Breast epithelium (tissue), 4 donors: ENCODE data around the gene ZNF362. TPM values are rescaled to one million over a fixed set of nuclear protein-coding genes. Genes with fewer than 3 reads are reported as not detected.

ENCODE experiments used
- DNase-seq, 2 donors: peaks; one replicate each; pipeline ENCODE4 v3.0.0-alpha.2; 2019; ENCODE audit warnings: low spot score in 2 of 2
- H3K27ac ChIP-seq, 2 donors: fragments of 200-600 bp; sonication (generic) in 1 of 2; one replicate each; pipeline ENCODE4 v1.5.1; 2016 to 2019; ENCODE audit warnings: mild to moderate bottlenecking in 1 of 2
- H3K27me3 ChIP-seq, 2 donors: fragments of 200-600 bp; sonication (generic) in 1 of 2; one replicate each; pipeline versions ENCODE4 v1.5.1 to v1.6.0; 2017 to 2019; ENCODE audit warnings: control low read depth in 1 of 2, mild to moderate bottlenecking in 1 of 2
- H3K36me3 ChIP-seq: fragments of 200-600 bp; one replicate; pipeline ENCODE4 v1.5.1; 2019
- H3K4me1 ChIP-seq, 2 donors: fragments of 200-600 bp; sonication (generic); one replicate each; pipeline ENCODE4 v1.5.1; 2016 to 2019; ENCODE audit warnings: control low read depth in 1 of 2
- H3K4me3 ChIP-seq, 3 donors: fragments of 200-600 bp; sonication (generic); 1 replicate in 2 of 3; 2 replicates in 1 of 3; pipeline ENCODE4 v1.5.1; 2016 to 2019; ENCODE audit warnings: mild to moderate bottlenecking in 3 of 3, moderate library complexity in 2 of 3
- H3K9me3 ChIP-seq, 2 donors: fragments of 200-600 bp; sonication (generic) in 1 of 2; one replicate each; pipeline ENCODE4 v1.5.1; 2016 to 2019; ENCODE audit warnings: control low read depth in 1 of 2
- POLR2A ChIP-seq: fragments of 450-650 bp; IDR thresholded peaks from one replicate; pipeline ENCODE4 v1.6.1; 2016; ENCODE audit warnings: antibody characterized with exemption, mild to moderate bottlenecking, moderate library complexity
- POLR2AphosphoS5 ChIP-seq, 3 donors: sonication (generic); formaldehyde crosslinking; IDR thresholded peaks; one replicate each; pipeline ENCODE4 v1.6.1; 2017; ENCODE audit warnings: antibody characterized with exemption in 3 of 3
- intact Hi-C: fragments of 100-400 bp; cut with DNase I; formaldehyde crosslinking; loops from one replicate; pipeline ENCODE4 v1.15.1; 2023; ENCODE audit warnings: low total_unique reads
- total RNA-seq, 3 donors: library from RNA; depleted of rRNA; stranded (reverse); fragments of >200 nt; gene quantifications; one replicate each; pipeline ENCODE4 v1.1.0, GENCODE V29; 2016
- TF ChIP-seq, protein P1 (sequence below), 3 donors: fragments of 450-650 bp; IDR thresholded peaks; one replicate each; pipeline ENCODE4 v1.5.1; 2016 to 2017; ENCODE audit warnings: antibody characterized with exemption in 3 of 3, mild to moderate bottlenecking in 3 of 3, moderate library complexity in 3 of 3

ZNF362 gene
- total RNA-seq, 3 donors from 2014 or later, result 11.7 to 16.0 (median 15.7) TPM

DNA sequence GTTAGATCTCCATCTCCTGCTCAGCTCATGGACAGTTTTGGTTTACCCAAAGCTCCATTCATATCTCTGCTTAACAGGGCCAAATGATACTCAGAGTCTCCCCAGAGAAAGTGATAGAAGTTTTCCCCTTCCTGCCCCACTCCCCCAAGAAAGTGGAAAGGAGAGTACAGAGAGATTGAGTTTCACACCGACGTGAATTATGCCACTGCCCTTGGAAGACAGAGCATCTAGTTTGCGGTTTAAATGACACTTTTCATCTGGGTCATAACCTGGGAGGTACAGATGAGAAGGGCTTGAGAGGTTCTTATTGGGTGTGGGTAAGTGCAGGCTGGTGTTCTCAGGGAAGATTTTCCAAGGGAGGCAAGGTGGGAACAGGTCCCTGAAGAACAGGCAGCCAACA, 6.9 kb upstream of the ZNF362 start:
- Histone ChIP-seq H3K4me3 (no peak overlapping the region), H3K9me3 (no peaks in the 10 kb centered on the region), H3K36me3 (no peaks in the 10 kb centered on the region), H3K4me1 (no peaks in the 10 kb centered on the region), H3K27ac (no peak overlapping the region), H3K27me3 (no peaks in the 10 kb centered on the region)
- TF ChIP-seq POLR2A, result no peak
- TF ChIP-seq, protein P1, sequence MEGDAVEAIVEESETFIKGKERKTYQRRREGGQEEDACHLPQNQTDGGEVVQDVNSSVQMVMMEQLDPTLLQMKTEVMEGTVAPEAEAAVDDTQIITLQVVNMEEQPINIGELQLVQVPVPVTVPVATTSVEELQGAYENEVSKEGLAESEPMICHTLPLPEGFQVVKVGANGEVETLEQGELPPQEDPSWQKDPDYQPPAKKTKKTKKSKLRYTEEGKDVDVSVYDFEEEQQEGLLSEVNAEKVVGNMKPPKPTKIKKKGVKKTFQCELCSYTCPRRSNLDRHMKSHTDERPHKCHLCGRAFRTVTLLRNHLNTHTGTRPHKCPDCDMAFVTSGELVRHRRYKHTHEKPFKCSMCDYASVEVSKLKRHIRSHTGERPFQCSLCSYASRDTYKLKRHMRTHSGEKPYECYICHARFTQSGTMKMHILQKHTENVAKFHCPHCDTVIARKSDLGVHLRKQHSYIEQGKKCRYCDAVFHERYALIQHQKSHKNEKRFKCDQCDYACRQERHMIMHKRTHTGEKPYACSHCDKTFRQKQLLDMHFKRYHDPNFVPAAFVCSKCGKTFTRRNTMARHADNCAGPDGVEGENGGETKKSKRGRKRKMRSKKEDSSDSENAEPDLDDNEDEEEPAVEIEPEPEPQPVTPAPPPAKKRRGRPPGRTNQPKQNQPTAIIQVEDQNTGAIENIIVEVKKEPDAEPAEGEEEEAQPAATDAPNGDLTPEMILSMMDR (IDR thresholded peaks at IDR 0.05), result no peak
- TF ChIP-seq POLR2AphosphoS5 (IDR thresholded peaks at IDR 0.05), result no peak
- no peak for DNase-seq
- intact Hi-C loops, result no loop called here

DNA sequence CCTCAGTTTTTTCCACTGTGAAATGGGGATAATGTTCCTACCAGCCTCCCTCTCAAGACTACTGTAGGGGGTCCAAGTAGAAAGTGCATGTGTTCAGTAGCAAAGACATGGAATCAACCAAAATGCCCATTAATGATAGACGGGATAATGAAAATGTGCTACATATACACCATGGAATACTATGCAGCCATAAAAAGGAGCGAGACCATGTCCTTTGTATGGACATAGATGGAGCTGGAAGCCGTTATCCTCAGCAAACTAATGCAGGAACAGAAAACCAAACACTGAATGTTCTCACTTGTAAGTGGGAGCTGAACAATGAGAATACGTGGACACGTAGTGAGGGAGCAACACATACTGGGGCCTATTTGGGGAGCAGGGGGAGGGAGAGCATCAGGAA, 6.1 kb upstream of the ZNF362 start:
- H3K27ac ChIP-seq, result no peak overlapping the region
- no peak for TF ChIP-seq POLR2A
- TF ChIP-seq POLR2AphosphoS5 (IDR thresholded peaks at IDR 0.05), result no peak
- intact Hi-C loops, result no loop called here
- H3K4me3 ChIP-seq, result no peak overlapping the region
- no peaks in the 10 kb centered on the region for H3K4me1 ChIP-seq
- H3K27me3 ChIP-seq, result no peaks in the 10 kb centered on the region
- DNase-seq, result no peak
- H3K9me3 ChIP-seq, result no peaks in the 10 kb centered on the region
- H3K36me3 ChIP-seq, result no peaks in the 10 kb centered on the region

DNA sequence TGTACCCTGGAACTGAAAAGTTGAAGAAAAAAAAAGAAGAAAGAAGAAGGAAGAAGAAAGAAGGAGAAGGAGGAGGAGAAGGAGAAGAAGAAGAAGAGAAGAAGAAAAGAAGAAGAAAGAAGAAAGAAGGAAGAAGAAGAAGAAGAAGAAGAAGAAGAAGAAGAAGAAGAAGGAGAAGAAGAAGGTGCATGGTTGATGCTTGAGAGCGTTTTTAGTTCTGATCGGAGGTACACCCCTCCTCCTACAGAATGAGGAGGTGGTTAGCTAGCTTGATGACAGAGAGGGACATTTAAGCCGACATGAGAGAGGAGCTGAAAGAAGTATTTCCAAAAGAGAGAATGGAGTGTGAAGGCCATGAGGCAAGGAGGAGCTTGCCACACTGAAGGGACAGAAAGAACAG, 5.6 kb upstream of the ZNF362 start:
- Histone ChIP-seq H3K9me3 (no peaks in the 10 kb centered on the region), H3K36me3 (no peaks in the 10 kb centered on the region), H3K4me1 (no peaks in the 10 kb centered on the region), H3K4me3 (no peak overlapping the region), H3K27ac (no peak overlapping the region), H3K27me3 (no peaks in the 10 kb centered on the region)
- no peak for DNase-seq
- intact Hi-C loops, result no loop called here
- TF ChIP-seq POLR2AphosphoS5 (IDR thresholded peaks at IDR 0.05), result no peak
- no peak for TF ChIP-seq POLR2A

DNA sequence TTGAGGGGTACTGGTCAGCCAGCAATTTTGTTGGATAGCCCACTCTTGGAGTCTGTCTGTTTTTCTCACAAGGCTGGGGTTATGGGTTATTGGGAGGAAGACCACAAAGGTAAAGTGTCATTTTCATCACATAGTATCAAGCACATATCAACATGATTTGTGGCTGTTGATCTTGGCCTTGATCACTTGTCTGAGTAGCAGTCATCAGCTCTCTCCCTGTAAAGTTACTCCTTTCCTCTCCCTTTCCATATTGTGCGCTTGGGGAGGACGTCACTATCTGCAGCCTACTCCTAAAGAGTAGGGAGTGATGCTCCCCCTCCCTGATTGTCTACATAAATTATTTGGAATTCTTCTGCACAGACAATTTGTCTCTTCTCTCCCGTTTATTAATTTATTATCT, 1.8 kb upstream of the ZNF362 start:
- no peaks in the 10 kb centered on the region for H3K9me3 ChIP-seq
- H3K4me3 ChIP-seq, result no peak overlapping the region
- no peaks in the 10 kb centered on the region for H3K27me3 ChIP-seq
- peaks cover 0 to 18% of the 10 kb centered on the region in 2 donors for H3K4me1 ChIP-seq
- no peak for DNase-seq
- intact Hi-C loops, result no loop called here
- TF ChIP-seq, protein P1 (IDR thresholded peaks at IDR 0.05), result no peak
- no peak for TF ChIP-seq POLR2AphosphoS5 (IDR thresholded peaks at IDR 0.05)
- TF ChIP-seq POLR2A, result no peak
- H3K27ac ChIP-seq, result peak overlapping the region in 1 of 2 donors; percentile 98
- no peaks in the 10 kb centered on the region for H3K36me3 ChIP-seq

DNA sequence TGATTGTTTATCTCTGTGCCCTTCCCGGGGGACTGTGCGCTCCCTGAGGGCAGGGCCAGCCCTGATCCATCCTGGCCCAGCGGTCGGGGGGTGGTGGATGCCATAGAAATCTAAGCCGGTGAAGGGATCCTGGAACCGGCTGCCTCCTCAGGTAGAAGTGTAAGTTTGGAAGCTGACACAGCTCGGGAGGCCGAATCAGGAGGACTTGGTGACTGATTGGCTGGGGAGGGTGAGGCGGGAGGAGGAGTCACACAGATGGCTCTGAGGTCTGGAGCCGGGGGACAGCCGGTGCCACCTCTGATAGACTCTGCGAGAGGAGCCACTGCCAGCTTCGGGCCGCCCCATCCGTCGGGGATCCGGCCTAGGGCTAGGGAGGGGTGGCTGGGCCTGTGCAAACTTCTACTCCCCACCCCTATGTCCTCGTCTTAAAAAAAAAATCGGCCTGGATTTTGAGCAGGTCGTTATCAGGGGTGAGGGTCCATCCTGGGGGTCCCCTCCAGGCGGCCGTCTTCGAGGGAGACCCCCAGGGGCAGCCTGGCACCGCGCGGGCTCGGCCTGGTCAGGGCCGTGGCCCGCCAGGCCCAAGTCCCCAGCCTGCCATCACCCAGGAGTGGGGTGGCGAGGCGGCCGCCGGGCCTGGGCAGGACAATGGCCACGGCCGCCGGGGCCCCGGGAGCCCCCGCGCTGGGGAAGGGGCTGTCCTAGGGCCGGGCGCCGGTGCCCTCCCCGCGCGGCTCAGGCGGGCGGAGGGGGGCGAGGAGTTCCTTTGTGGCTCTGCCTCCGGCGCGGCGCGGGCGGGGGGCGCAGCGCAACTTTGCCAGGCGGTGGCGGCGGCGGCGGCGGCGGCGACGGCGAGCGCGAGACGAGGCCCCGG, 708 bp upstream of the ZNF362 start:
- Histone ChIP-seq H3K9me3 (no peaks in the 10 kb centered on the region), H3K4me3 (peak overlapping the region; percentile 56 to 92 (median 70)), H3K27me3 (no peaks in the 10 kb centered on the region), H3K36me3 (no peaks in the 10 kb centered on the region), H3K4me1 (peaks cover 0 to 26% of the 10 kb centered on the region in 2 donors), H3K27ac (peak overlapping the region; percentile 98 to 100)
- TF ChIP-seq POLR2AphosphoS5 (IDR thresholded peaks at IDR 0.05), result peak; percentile 47 to 74 (median 71)
- TF ChIP-seq, protein P1 (IDR thresholded peaks at IDR 0.05), result no peak
- peak; percentile 79 for TF ChIP-seq POLR2A
- intact Hi-C loops, result loop anchor here (2.0 kb wide), 1 partner anchor 71 kb away; no protein-coding TSS in a partner anchor
- peak; percentile 88 to 89 for DNase-seq

DNA sequence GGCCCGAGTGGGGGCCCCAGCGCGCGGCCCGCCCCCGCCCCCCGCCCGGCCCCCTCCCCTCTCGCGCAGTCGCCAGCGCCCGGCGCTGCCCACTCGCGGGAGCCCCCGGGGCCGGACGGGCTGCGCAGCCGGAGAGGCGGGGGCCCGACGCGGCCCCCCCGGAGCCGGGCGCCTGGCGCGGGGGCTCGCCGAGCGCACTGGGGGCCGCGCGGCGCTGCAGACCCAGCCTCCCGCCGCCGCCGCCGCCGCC, 146 bp upstream of the ZNF362 start:
- Histone ChIP-seq H3K27ac (peak overlapping the region; percentile 98 to 100), H3K27me3 (no peaks in the 10 kb centered on the region), H3K36me3 (no peaks in the 10 kb centered on the region), H3K9me3 (no peaks in the 10 kb centered on the region), H3K4me1 (peaks cover 0 to 29% of the 10 kb centered on the region in 2 donors), H3K4me3 (peak overlapping the region; percentile 56 to 92 (median 70))
- TF ChIP-seq, protein P1 (IDR thresholded peaks at IDR 0.05), result no peak
- TF ChIP-seq POLR2AphosphoS5 (IDR thresholded peaks at IDR 0.05) (no peak), POLR2A (no peak)
- intact Hi-C loops, result loop anchor here (2.0 kb wide), 1 partner anchor 71 kb away; no protein-coding TSS in a partner anchor
- no peak for DNase-seq
